HG03175 (cell line): Measurements from ENCODE around the gene INPP4B.

Experiments used
- ATAC-seq: cut with Tn5 transposase; IDR thresholded peaks from one replicate; pipeline ENCODE4 v1.9.1; 2021; ENCODE audit warnings: mild to moderate bottlenecking, moderate library complexity; ENCODE audit not compliant: unreplicated experiment

The INPP4B gene

DNA sequence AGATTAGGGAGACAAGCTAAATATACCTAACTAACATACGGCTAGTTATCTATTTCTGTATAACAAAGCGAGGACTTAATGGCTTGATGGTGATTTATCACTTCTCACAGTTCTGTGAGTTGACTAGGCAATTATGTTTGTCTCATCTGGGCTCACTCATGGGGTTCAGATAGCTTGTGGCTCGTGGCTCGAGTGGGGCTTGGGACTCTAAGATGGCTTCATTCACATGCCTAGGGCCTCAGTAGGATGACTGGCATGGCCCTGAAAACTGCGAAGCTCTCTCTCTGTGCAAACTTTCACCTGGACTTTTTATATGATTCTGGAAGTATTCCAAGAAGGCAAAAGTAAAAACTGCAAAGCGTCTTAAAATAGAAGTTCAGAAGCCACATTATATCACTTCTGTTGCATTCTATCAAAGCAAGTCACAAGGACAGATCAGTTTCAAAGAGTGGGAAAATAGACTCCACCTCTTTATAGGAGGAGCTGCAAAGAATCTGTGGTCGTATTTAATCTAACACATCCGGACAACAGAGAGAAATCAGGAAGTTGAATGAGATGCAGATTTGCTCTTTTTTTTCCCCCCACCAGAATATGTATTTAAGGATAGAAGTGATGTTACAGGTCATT, 491.2 kb downstream of the INPP4B start:
- no peak for ATAC-seq

DNA sequence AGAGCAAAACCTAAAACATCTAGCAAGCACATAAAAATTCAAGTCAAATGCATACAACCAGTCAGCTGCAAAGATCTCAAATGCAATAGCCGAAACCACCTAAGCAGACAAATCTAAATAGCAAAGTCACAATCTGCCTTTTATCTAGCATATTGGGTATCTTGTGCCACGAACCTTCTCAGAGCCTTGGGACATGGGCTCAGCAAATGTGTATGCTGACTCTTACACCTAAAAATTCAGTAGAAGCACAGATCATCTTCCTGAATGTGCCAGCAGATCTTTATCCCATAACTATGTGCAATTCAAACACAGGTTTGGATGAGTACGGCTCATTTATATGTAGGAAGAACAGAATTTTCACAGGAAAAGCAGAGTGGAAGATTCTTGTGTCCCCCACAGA, 492.1 kb downstream of the INPP4B start:
- ATAC-seq: no peak

DNA sequence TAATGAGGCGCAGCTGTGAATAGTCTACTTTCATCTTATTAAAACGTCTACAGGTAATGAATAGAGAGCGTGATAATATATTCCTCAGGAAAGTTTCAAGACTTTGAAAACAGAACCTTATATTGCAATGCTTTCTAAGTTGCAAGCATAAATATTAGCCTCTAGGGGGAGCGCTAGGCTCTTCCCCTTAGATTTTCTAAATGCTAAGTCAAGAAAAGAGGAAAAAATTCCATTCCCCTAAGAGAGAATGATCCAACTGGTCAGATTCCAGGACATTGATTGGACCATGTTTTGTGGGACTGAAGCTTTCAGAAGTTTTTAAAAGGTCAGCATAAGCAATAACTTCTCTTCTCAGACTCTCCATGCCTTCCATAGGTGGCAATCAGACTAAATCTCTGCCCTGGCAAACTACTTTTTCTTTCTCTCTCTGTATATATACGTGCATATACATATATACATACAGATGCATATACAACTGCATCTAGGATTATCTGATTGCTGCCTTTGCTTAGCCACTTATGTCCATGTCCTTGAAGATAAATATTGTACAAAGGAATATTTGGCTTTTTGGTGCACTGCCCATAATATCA, 492.9 kb downstream of the INPP4B start:
- ATAC-seq: no peak

DNA sequence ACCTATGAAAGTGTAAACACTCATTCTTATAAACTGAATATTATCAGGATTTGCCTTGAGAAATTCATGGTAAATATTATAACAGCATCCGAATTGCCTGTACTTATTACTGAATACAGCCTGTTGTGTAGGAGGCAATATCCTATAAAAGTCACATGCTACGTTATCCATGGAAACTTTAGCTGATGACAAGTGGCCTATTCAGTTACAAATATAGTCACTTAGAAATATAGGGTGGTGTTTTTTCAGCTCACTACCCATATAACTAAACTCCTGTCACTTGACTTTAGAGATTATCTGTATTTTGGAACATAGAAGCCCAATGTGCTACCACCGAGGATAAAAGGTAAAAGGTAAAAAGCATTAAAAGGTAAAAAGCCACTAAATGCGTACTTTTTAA, 493.4 kb downstream of the INPP4B start:
- no peak for ATAC-seq

DNA sequence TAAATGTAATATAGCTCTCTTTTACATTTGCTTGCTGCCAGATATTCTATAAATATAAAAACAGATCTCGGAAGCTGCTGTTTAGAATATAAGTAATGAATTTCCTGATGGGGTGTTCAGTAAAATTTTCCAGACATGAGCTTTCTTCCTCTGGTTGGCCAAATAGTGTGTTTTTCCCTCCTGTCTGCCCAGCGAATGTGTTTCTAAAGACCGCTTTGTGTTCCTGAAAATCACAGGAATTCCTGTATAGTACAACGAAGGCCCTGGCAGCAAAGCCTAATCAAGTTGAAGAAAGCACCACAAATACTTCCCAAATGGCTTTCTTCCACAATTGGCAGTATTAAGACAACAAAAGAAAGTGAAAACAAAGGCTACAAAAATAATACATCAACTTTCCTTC, 494.1 kb downstream of the INPP4B start:
- no peak for ATAC-seq

DNA sequence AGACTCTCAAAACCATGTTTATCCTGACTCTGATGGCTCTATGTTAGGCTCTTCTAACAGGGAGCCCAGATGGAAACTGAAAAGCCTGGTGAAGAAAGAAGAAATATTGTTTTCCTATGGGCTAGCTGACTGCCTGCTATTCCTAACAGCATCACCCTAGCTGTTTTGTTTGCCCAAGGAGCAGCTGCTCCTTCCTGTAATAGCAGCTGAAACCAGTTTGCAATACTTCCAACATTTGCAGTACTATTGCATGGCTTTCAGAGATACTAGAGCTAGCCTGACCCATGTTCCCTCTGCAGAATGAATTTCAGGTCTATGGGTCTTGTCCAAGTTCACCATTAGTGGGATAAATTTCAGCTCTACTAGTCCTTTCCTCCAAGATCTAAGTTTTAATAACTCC, 495.2 kb downstream of the INPP4B start:
- no peak for ATAC-seq

DNA sequence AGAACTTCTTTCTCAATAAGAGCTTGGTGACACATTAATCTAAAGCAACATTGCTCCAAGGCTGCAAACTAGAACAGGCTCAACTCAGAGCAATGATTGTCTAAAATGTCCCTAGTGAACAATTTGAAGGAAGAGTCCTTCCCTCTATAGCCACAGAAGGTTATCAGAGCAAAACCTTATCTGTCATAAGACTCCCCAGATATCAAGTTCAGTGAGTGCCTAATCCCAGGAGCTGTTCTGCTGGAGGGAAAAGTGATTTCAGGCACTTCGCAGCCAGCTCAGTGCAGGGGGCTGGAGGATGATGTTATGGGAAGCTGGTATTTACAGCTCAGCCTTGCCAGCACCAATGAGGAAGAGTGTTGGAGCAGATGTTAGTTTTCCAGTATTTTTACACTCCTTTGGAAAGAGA, 497.5 kb downstream of the INPP4B start:
- ATAC-seq: no peak

DNA sequence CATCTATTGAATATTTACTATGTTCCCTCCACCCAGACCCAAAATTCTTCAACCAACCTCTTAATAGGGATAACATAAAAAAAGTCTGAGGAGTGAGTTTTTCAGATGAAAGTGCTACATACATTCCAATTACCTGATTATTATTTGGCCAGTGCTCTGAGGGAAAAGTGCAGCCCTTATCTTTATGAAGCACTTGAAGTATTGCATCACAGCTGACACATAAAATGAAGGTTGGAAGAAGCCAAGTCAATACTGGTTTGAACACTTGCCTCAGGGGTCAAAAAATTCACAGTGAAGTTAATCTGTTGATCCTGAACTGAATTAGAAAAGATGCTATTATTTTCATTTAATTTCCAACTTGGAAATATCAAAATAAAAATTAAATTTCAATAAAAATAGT, 498.9 kb downstream of the INPP4B start:
- ATAC-seq: no peak

DNA sequence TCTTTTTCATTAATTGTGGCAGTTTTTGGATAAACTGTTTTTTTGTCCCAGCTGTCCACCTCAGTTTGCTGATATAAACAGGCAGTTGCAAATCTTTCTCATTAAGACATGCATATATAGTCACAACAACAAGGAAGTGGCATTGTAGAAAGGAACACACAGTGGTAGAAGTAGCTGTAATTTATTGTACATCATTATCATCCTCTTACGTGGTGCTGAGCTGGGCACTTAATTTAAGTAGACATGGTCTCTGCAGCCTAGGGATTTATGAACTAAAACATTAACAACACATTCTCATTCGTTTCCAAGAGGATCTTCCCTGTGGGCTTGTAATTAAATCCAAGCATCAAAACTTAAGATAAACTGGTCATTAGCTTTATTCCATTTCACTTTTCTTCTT, 500.2 kb downstream of the INPP4B start:
- ATAC-seq: no peak

DNA sequence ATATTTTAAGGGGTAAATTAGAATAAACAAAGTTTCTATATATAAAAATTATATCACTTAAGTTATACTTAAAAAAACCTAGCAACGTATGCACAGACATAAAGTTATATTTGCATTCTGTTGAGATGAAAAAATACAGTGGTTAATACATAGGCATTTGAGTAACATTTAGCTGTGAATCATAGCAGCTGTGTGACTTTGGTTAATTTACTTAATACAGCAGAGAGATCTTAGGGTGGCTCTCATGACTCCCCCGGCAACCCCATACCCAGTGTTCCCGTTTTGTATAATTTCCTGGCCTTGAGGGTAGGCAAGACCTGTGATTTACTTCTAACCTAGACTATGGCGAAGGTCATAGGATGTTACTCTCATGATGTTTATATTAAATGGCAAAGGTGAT, 504.8 kb downstream of the INPP4B start:
- ATAC-seq: no peak

DNA sequence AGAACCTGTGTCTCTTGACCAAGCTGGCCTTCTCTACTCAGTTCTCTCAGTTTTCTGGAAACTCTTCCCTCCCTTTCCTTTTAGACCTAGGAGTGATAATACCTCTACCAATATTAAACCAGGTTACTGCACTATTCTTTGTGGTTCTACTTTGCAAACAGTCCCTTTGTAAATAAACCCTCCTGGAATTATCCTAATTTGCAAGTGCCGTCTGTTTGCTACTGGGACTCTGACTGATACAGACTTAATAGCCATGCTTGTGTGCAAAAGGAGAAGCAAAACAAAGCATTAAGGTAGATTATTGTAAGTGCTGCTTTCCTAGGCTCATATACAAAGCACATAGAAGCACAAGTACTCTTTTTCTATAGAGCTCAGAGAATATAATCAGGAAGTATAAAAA, 507.0 kb downstream of the INPP4B start:
- no peak for ATAC-seq

DNA sequence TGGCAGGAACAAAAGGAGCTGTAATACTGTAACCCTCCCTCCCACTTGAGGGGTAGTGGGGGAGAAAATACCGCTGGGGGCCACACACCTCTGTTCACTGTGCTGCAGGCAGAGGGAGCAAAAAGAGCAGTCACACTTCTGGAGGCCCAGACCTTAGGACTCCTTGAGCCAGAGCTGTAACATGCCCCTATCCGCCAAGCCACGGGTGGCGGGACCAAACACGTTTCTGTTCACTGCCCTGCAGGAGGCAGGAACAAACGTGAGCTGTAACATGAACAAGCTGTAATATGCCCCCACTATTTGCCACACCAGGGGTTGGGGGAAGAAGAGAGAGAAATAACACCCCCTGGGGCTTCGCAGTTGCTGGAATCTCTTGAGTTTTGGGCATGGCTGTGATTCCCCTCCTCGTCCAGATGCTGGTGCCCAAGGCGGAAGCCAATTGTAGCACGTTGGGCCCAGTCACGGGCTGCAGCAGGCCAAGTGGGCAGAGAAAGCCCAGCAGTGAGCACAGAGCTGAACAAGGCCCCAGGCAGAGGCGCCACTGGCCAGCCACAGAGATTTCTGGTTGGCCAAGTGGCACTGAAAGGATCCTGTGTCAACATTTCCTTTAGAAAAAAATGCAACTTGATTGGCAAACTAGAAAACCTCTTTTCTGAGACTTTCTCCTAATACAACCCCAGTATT, 509.7 kb downstream of the INPP4B start:
- no peak for ATAC-seq

DNA sequence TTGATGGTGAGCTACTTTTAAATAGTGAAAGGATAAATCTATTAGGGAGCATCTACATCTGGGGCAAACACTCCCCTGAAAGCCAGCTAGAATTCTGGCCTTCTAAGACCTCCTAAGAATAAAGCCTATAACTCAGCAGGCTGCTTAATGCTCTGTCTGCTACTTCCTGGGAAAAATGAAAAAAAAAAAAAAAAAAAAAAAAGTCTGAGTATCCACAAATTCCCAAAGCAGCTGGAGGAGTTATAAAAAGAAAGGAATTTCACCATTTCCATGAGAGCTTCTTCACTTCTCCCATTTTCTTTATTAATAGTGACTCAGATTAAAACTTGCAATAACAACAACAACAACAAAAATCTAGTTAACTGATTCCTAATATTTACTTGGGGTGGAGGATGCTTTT, 511.2 kb downstream of the INPP4B start:
- ATAC-seq: no peak

DNA sequence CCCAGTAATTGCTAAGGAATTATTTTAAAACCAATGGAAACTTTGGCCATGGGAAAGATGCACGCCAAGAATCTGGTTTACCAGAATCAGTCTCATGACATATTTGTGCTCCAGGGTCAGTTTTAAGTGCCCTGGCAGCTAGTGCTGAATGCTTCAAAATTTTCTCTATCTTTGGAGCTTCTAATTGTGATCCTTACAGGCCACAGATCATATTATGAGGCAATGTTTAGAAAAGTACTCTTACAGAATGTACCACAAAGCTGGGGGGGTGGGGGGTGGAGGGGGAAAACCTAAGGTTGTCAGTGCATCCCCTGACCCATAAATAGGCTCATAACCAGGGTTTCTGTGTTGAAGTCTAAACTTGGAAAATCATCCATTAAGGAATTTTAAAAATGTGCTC, 514.5 kb downstream of the INPP4B start:
- ATAC-seq: no peak

DNA sequence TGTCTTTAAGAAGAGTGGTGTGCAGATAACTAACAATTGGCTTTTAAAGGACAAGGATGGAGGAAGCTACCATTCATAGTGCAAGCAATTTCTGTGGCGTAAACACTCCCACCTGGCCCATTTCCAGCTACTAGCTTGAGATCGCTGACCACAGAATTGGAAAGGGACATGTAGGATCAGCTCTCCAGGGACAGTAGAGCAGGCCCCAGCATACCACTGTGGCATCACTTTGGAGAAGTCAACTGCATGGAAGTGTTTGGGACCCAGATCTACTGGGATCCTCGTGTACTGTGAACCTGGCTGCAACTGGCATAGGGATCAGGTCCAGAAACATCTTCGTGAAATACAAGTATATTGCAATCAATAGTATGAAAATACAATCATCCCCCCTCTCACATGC, 515.0 kb downstream of the INPP4B start:
- no peak for ATAC-seq

DNA sequence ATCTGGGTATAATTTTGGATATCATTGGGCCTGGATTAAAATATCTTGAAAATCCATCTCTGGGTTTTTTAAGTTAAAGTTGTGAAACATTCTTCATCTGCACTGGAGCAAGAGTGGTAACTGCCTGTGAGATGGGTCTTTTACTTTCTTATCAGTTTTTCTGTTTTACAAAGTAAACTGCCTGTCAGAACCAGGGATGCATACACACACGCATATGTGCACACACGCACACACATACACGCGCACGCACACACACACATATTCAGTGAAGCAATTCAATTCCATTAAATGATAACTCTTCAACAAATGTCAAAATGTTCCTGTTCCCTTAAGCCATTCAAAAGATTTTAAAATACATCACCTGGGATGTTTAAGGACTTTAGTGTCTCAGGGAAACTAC, 515.8 kb downstream of the INPP4B start:
- ATAC-seq: no peak

DNA sequence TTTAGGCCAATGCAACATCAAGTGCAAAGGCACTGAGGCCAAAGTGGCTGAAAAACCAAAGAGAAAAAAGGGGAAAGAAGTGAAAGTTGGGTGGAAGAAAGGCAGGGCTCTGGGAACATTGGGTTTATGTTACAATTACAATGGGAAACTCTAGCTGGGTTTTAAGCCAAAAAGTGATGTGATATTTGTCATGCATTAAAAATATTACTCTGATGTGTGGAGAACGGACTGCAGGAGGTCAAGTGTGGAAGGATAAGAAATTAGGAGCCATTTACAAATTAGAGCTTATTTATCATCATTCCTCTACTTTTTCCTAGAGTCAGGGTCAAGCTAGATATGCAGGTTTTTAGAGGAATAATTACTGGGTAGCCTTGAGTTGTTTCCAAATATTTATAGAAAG, 516.8 kb downstream of the INPP4B start:
- no peak for ATAC-seq

DNA sequence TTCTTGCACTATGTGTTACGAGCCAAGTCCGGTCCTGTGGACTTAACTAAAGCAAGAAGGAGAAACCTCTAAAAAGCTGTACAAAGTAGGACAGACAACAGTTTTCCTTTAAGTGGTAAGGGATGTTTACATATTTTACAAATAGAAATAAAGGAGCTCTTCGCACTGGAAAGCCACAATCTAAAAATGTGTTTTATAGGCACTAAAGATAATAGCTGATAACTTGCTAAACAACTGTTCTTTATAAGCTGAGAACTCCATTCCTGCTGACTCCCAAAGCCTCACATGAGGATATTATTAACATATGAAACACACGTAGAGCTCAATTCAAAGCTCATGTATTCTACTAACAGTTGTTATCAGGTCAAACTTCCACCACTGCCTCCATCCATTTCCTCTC, 519.9 kb downstream of the INPP4B start:
- no peak for ATAC-seq

DNA sequence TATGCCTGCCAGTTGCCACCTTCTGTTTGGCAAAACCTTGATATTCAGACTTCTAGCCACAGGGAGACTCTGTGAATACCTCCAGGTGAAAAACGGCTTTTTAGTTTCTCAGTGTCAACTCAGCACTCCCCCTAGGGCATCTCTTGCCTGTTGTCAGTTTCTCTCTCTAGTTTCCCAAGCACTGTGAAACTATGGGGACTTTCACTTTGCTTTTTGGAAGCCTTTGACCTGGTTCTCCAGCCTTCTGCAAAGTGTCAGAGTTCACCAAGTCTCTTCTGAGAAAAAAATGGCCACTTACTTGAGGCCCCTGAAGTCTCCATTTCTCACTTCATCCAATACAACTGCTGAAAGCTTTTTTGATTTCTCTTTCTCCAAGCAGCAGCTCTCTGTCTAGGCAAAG, 521.5 kb downstream of the INPP4B start:
- peak; percentile 68 for ATAC-seq

DNA sequence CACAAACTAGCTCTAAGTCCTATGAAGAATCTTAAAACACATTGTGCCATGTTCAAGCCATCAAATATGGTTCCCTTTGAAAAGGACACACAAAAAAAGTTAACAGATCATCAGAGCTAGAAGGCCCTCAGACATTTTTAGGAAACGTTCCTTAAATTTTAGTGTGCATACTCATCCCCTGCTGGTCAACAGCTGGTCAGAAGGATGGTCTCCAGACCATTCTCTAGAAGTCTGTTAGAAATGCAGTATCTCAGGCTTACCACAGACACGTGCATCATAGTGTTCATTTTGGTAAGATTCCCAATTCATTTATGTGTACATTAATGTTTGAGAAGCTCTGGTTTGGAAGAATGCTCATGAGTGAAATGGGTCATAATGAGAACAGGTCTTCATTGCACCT, 523.1 kb downstream of the INPP4B start:
- ATAC-seq: no peak

DNA sequence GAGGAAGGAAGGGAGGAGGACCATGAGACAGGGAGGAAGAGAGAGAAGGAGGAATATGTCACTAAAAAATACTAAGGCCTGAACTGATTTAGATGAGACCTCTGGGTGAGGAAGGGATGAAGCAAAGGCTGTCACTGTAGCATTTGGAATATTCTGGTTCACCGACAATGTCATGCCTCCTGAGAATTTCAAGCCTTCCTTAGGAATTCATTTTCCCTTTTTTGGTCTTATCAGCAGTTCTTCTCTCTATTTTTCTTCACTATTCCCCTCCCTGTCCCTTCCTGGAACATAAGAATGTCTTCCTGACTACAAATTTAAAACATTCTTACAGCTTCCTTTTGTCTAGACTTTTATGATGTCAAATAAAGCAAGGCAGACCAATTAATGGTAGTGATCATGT, 527.8 kb downstream of the INPP4B start:
- ATAC-seq: no peak

DNA sequence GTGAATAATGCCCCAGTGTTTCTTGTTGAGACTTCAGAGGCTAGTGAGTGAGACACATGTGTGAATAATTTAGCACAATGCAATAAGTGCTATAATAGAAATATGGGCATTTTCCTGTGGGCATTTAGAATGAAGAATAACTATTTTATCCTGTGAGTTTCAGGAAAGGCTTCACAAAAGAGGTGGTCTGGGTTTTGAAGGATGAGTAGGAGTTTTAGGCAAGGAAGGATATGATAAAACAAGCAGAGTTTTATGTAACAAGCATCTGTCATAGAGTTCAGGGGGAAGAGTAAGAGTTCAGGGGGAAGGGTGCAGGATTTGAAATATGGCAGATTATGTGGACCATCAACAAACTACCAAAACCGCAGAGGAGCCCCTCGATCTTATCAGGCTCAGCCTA, 529.2 kb downstream of the INPP4B start:
- no peak for ATAC-seq

DNA sequence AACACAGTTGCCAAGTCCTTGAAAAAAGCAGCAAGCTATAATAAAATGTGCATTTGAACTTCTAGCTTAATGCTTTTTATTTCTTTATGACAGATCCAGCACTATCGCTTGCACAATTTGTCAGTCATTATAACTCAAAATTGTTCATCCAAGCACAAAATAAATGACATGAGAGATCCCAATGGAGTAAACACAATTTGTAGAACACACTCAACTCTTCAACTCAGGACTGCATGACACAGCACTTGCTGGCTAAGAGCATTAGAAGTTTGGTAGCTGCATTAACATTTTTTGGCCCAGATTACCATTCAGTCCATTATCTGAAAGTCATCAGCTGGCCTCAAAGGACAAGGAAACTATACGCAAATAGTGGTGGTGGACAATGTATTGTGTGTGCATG, 530.1 kb downstream of the INPP4B start:
- no peak for ATAC-seq
